Activated CD4-positive, alpha-beta T cell treated with anti-CD3 and anti-CD28 coated beads, Interleukin-2, amount 10 ng/mL, durations not matched to agents 7 days and 5 days (primary cell): ENCODE measurements around the gene CMPK2. TPM values are rescaled to one million over a fixed set of nuclear protein-coding genes. Genes with fewer than 3 reads are reported as not detected.
A peak's percentile ranks its signal among the peaks of the same experiment; 100 is the strongest.

ENCODE experiments used
- CTCF ChIA-PET: fragments of 350-600 bp; sonication (Branson Sonifier 250); formaldehyde crosslinking; loops from one replicate; lab custom pipeline; 2021; ENCODE audit warnings: antibody characterized with exemption; lab: Charles Lee
- POLR2A ChIA-PET: fragments of 350-600 bp; sonication (Branson Sonifier 250); formaldehyde crosslinking; loops from one replicate; lab custom pipeline; 2021; ENCODE audit warnings: antibody characterized with exemption; lab: Charles Lee
- DNase-seq: peaks from one replicate; pipeline ENCODE4 v3.0.0-alpha.2; 2020
- H3K27ac Mint-ChIP-seq: one replicate; pipeline ENCODE4 v1.8.0; 2021; ENCODE audit warnings: mild to moderate bottlenecking, moderate library complexity, mixed read lengths
- H3K27me3 Mint-ChIP-seq: one replicate; pipeline ENCODE4 v1.8.0; 2021; ENCODE audit warnings: mixed read lengths
- H3K36me3 Mint-ChIP-seq: one replicate; pipeline ENCODE4 v1.8.0; 2021; ENCODE audit warnings: low read depth, mixed read lengths
- H3K4me1 Mint-ChIP-seq: one replicate; pipeline ENCODE4 v1.8.0; 2021; ENCODE audit warnings: mixed read lengths
- H3K4me3 Mint-ChIP-seq: one replicate; pipeline ENCODE4 v1.8.0; 2021; ENCODE audit warnings: mild to moderate bottlenecking, moderate library complexity, mixed read lengths
- H3K9me3 Mint-ChIP-seq: one replicate; pipeline ENCODE4 v1.8.0; 2021; ENCODE audit warnings: mixed read lengths
- total RNA-seq, 2 experiments: library from RNA; stranded (reverse); gene quantifications; one replicate each; pipeline ENCODE4 v1.2.3, GENCODE V29; 2021

CMPK2 gene
- total RNA-seq, 2 experiments from 2014 or later, result 94.3 to 96.0 TPM

DNA sequence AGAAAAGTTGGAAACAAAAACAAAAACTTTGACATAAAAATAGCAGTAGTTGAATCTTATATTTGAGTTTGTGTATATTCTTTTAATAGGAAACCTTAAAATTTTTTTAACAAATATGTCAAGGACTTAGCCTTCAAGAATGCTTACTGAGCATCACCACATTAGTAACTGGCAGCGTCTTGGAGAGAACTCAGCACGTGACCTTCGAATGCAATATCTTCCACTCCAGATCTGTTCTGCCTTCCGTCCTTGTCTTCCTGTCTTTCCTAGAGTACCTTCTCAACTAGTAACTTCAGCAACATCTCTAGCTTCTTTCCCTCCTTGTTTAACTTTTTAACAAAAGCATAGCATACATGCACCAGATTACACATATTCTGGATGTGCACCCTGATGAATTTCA is 12.8 kb upstream of the CMPK2 start:
- peak overlapping the region; percentile 94 for H3K27ac Mint-ChIP-seq
- DNase-seq, result no peak
- ChIA-PET POLR2A (interaction anchor here (2.1 to 4.0 kb wide), 2 partner anchors 12 to 30 kb away, joined by 5 to 69 read pairs; partner anchors contain the start of gene CMPK2), CTCF (interaction anchor here (1.0 to 3.3 kb wide), 6 partner anchors 10 to 32 kb away, joined by 5 to 58 read pairs (median 6); partner anchors contain the start of gene CMPK2)
- H3K4me3 Mint-ChIP-seq, result peak overlapping the region; percentile 99
- peaks cover 18% of the 10 kb centered on the region for H3K9me3 Mint-ChIP-seq
- peaks cover 72% of the 10 kb centered on the region for H3K36me3 Mint-ChIP-seq
- peaks cover 57% of the 10 kb centered on the region for H3K4me1 Mint-ChIP-seq
- no peaks in the 10 kb centered on the region for H3K27me3 Mint-ChIP-seq

DNA sequence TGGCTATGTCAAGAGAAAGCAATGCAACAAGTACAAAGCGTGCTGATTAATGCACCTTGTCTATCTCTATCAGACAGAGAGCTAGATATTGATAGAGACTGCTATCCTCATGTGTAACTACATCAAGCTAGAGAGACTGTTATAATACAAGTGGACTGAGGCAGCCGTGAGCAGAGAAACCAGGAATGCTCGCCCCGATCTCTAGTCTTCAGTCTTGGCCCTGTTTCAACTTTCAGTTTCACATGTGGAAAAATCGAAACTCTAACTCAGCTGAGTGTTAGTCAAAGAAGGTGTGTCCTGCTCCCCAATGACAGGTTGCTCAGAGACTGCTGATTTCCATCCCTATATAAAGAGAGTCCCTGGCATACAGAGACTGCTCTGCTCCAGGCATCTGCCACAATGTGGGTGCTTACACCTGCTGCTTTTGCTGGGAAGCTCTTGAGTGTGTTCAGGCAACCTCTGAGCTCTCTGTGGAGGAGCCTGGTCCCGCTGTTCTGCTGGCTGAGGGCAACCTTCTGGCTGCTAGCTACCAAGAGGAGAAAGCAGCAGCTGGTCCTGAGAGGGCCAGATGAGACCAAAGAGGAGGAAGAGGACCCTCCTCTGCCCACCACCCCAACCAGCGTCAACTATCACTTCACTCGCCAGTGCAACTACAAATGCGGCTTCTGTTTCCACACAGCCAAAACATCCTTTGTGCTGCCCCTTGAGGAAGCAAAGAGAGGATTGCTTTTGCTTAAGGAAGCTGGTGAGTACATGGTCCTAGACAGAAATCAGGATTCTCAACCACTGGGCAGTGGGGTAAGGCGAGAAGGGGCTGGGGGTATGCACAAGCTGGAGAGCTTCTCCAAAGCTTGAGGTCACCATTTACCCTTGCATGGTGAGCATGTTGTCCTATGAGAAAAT is 11.9 kb upstream of the CMPK2 start, which contains the start of gene RSAD2:
Gene RSAD2, plus strand, starts transcription at position 376 of the 903 bp plus-strand sequence. Its CDS starts 24 bp downstream, at position 400.
- H3K4me3 Mint-ChIP-seq, result peak within 1 kb of the TSS; percentile 99
- peak; percentile 74 for DNase-seq
- H3K27ac Mint-ChIP-seq, result peak within 1 kb of the TSS; percentile 94
- CTCF ChIA-PET, result interaction anchor here (0.6 to 3.3 kb wide), 10 partner anchors 8 to 1198 kb away, joined by 3 to 58 read pairs (median 4); partner anchors contain the start of gene CMPK2
- POLR2A ChIA-PET, result interaction anchor here (0.8 to 4.0 kb wide), 4 partner anchors 11 to 36 kb away, joined by 4 to 69 read pairs (median 5); partner anchors contain the start of gene CMPK2
- H3K36me3 Mint-ChIP-seq, result peaks cover 72% of the 10 kb centered on the region
- H3K4me1 Mint-ChIP-seq, result peaks cover 58% of the 10 kb centered on the region
- H3K27me3 Mint-ChIP-seq, result no peaks in the 10 kb centered on the region
- peaks cover 26% of the 10 kb centered on the region for H3K9me3 Mint-ChIP-seq

DNA sequence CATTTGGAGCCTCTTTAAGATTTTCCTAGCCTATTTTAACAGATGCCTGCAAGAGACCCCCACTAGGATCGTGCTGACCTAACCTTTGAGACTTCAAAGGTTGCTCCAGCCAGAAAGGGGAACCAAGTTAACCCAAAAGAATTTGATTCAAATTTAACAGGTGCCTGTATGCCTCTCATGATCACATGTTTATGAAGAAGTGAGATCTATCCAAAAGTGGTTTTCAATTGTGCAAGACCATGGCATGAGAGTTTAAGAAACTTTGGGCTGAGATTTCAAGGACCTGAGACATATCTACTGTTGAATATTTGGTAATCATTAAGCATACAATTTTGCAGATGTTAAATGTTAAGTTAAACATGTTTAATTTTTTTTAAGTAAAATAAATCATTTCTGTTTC is 10.6 kb upstream of the CMPK2 start:
- H3K27ac Mint-ChIP-seq, result peak overlapping the region; percentile 94
- peak overlapping the region; percentile 99 for H3K4me3 Mint-ChIP-seq
- POLR2A ChIA-PET, result no interaction called here
- peaks cover 3% of the 10 kb centered on the region for H3K27me3 Mint-ChIP-seq
- peaks cover 33% of the 10 kb centered on the region for H3K9me3 Mint-ChIP-seq
- H3K4me1 Mint-ChIP-seq, result peaks cover 53% of the 10 kb centered on the region
- peaks cover 66% of the 10 kb centered on the region for H3K36me3 Mint-ChIP-seq
- CTCF ChIA-PET, result interaction anchor here (1.2 to 3.1 kb wide), 3 partner anchors 9 to 40 kb away, joined by 3 to 58 read pairs (median 4); partner anchors contain the start of gene CMPK2
- DNase-seq, result no peak

DNA sequence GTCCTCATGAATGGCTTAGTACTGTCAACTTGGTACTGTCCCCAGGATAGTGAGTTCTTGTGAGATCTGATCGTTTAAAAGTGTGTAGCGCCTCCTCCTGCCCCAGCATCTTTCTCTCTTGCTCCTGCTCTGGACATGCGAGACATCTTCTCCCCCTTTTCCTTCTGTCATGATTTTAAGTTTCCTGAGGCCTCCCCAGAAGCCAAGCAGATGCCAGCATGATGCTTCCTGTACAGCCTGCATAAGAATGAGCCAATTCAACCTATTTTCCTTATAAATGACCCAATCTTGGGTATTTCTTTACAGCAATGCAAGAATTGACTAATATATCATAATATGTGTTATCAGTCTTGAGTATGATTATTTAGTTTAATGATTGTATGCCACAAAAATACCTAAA is 8.3 kb upstream of the CMPK2 start:
- H3K4me1 Mint-ChIP-seq, result peaks cover 54% of the 10 kb centered on the region
- POLR2A ChIA-PET, result no interaction called here
- H3K4me3 Mint-ChIP-seq, result no peak overlapping the region
- H3K9me3 Mint-ChIP-seq, result peaks cover 39% of the 10 kb centered on the region
- no peak for DNase-seq
- H3K27me3 Mint-ChIP-seq, result peaks cover 3% of the 10 kb centered on the region
- peaks cover 68% of the 10 kb centered on the region for H3K36me3 Mint-ChIP-seq
- CTCF ChIA-PET, result interaction anchor here (0.9 kb wide), 1 partner anchor 9 kb away, joined by 3 read pairs; the partner anchor contains the start of gene CMPK2
- peak overlapping the region; percentile 46 for H3K27ac Mint-ChIP-seq

DNA sequence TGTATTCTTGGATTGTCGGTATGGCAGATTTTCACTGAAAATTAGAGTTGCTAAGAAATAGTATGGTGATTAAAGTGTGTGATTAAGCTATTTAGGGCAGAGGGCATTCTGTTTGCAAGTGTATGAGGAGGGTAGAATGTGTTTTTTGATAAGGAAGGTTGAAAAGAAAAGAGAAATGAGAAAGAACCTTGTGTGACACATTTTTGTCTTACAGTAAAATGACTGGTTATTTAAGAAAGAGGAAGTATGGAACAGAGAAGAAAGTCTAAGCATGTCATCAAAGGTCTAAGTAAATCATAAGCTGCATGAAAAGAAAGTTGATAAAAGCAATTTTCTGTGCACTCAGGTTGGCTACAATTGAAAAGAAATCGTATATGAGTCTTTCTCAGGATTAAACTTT is 6.7 kb upstream of the CMPK2 start:
- peaks cover 39% of the 10 kb centered on the region for H3K9me3 Mint-ChIP-seq
- ChIA-PET CTCF (interaction anchor here (0.9 to 1.5 kb wide), 2 partner anchors 12 to 46 kb away, joined by 3 to 4 read pairs; no protein-coding TSS in a partner anchor), POLR2A (no interaction called here)
- peaks cover 61% of the 10 kb centered on the region for H3K36me3 Mint-ChIP-seq
- no peak for DNase-seq
- H3K27me3 Mint-ChIP-seq, result peaks cover 3% of the 10 kb centered on the region
- H3K4me3 Mint-ChIP-seq, result no peak overlapping the region
- peaks cover 65% of the 10 kb centered on the region for H3K4me1 Mint-ChIP-seq
- peak overlapping the region; percentile 10 for H3K27ac Mint-ChIP-seq

GRCh38 chr2:6866982-6867381 is 1.3 kb upstream of the CMPK2 start:
- Mint-ChIP-seq H3K4me3 (peak overlapping the region; percentile 96), H3K36me3 (peaks cover 61% of the 10 kb centered on the region), H3K27ac (peak overlapping the region; percentile 100), H3K9me3 (peaks cover 14% of the 10 kb centered on the region), H3K27me3 (no peaks in the 10 kb centered on the region), H3K4me1 (peaks cover 60% of the 10 kb centered on the region)
- CTCF ChIA-PET, result interaction anchor here (0.8 to 8.4 kb wide), 4 partner anchors 10 to 42 kb away, joined by 3 to 58 read pairs (median 5); partner anchors contain the start of gene RSAD2
- POLR2A ChIA-PET, result interaction anchor here (6.1 kb wide), 1 partner anchor 12 kb away, joined by 69 read pairs; the partner anchor contains the start of gene RSAD2
- no peak for DNase-seq

DNA sequence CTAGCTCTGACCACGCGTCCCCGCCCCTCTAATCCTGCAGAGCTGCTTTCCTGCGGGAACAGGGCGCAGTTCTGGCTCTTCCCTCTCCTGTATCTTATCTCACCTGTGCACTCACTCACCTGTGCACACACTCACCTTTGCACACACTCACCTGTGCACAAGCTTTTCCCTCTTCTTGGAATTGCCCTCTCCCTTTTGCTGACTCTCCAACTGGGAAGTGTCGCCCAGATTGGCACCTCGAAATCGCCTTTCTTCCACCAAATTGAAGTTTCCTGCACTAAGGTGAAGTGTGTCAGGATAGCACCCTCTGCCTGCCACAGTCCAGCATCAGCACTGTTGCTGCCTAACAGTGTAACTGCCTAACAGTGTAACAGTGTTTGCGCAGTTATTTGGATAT is 566 bp upstream of the CMPK2 start:
- Mint-ChIP-seq H3K36me3 (peaks cover 65% of the 10 kb centered on the region), H3K27ac (peak overlapping the region; percentile 100), H3K4me3 (peak overlapping the region; percentile 96), H3K27me3 (no peaks in the 10 kb centered on the region), H3K9me3 (peaks cover 17% of the 10 kb centered on the region), H3K4me1 (peaks cover 64% of the 10 kb centered on the region)
- POLR2A ChIA-PET, result interaction anchor here (0.6 to 6.1 kb wide), 3 partner anchors 12 to 50 kb away, joined by 3 to 69 read pairs (median 7); partner anchors contain the start of gene RSAD2
- CTCF ChIA-PET, result interaction anchor here (0.8 to 8.4 kb wide), 6 partner anchors 11 to 43 kb away, joined by 3 to 58 read pairs (median 5); partner anchors contain the start of gene RSAD2
- peak; percentile 58 for DNase-seq

GRCh38 chr2:6864923-6865345 is 773 bp downstream of the CMPK2 start:
- H3K4me3 Mint-ChIP-seq, result peak overlapping the region; percentile 94
- H3K9me3 Mint-ChIP-seq, result peaks cover 23% of the 10 kb centered on the region
- POLR2A ChIA-PET, result interaction anchor here (1.2 to 6.1 kb wide), 3 partner anchors 14 to 45 kb away, joined by 3 to 69 read pairs (median 7); partner anchors contain the start of gene RSAD2
- peaks cover 71% of the 10 kb centered on the region for H3K4me1 Mint-ChIP-seq
- CTCF ChIA-PET, result interaction anchor here (0.7 to 8.4 kb wide), 8 partner anchors 9 to 50 kb away, joined by 3 to 58 read pairs (median 4); partner anchors contain the start of gene RSAD2
- peaks cover 67% of the 10 kb centered on the region for H3K36me3 Mint-ChIP-seq
- peak; percentile 23 for DNase-seq
- H3K27me3 Mint-ChIP-seq, result no peaks in the 10 kb centered on the region
- peak overlapping the region; percentile 96 for H3K27ac Mint-ChIP-seq

DNA sequence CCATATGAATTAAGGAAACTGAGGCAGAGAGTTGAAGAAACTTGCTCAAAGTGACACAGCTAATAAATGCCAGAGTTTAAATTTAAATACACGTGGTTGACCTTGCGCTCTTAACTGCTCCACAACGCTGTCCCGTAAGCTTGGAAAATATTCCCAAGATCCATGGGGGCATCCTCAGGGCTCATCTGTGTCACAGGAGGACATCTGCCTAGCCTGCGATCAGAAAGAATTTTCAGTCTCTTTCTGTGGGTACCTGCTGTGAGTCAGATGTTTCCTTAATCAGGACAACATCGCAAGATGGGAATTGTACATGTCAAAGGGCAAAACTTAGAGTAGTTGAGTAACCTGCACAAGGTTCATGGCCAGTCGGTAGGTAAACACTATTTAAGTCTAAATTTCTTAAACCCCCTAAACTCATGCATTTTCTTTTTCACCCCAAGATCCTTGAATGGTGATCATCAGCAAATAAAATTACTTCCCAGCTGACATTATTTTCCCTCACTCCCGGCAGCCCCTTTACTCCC is 1.4 kb downstream of the CMPK2 start:
- CTCF ChIA-PET, result interaction anchor here (1.0 to 8.4 kb wide), 4 partner anchors 13 to 50 kb away, joined by 3 to 58 read pairs (median 4); partner anchors contain the start of gene RSAD2
- POLR2A ChIA-PET, result interaction anchor here (1.6 to 6.1 kb wide), 2 partner anchors 14 to 45 kb away, joined by 7 to 69 read pairs; partner anchors contain the start of gene RSAD2
- Mint-ChIP-seq H3K9me3 (peaks cover 26% of the 10 kb centered on the region), H3K4me3 (peak overlapping the region; percentile 94), H3K4me1 (peaks cover 75% of the 10 kb centered on the region), H3K36me3 (peaks cover 68% of the 10 kb centered on the region), H3K27me3 (no peaks in the 10 kb centered on the region), H3K27ac (peak overlapping the region; percentile 96)
- DNase-seq, result no peak

GRCh38 chr2:6863792-6864191 is 1.9 kb downstream of the CMPK2 start:
- Mint-ChIP-seq H3K4me1 (peaks cover 75% of the 10 kb centered on the region), H3K36me3 (peaks cover 69% of the 10 kb centered on the region), H3K27ac (peak overlapping the region; percentile 96), H3K4me3 (peak overlapping the region; percentile 94), H3K27me3 (no peaks in the 10 kb centered on the region), H3K9me3 (peaks cover 30% of the 10 kb centered on the region)
- ChIA-PET CTCF (interaction anchor here (1.5 to 8.4 kb wide), 3 partner anchors 13 to 28 kb away, joined by 4 to 58 read pairs (median 21); partner anchors contain the start of gene RSAD2), POLR2A (interaction anchor here (6.1 kb wide), 1 partner anchor 15 kb away, joined by 69 read pairs; the partner anchor contains the start of gene RSAD2)
- DNase-seq, result no peak

DNA sequence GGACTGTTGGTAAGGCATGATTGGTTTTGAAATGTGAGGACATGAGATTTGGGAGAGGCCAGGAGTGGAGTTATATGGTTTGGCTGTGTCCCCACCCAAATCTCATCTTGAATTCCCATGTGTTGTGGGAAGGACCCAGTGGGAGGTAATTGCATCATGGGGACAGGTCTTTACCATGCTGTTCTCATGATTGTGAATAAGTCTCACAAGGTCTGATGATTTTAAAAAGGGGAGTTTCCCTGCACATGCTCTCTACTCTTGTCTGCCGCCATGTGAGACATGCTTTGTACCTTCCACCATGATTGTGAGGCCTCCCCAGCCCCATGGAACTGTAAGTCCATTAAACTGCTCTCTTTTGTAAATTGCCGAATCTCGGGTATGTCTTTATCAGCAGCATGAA is 5.4 kb downstream of the CMPK2 start:
- POLR2A ChIA-PET, result no interaction called here
- Mint-ChIP-seq H3K4me1 (peaks cover 83% of the 10 kb centered on the region), H3K9me3 (peaks cover 35% of the 10 kb centered on the region), H3K27me3 (no peaks in the 10 kb centered on the region), H3K4me3 (no peak overlapping the region), H3K27ac (peak overlapping the region; percentile 4), H3K36me3 (peaks cover 92% of the 10 kb centered on the region)
- DNase-seq, result no peak
- CTCF ChIA-PET, result interaction anchor here (1.3 to 5.0 kb wide), 2 partner anchors 12 to 17 kb away, joined by 4 to 21 read pairs; partner anchors contain the start of gene RSAD2
